Activated CD4-positive, CD25-positive, alpha-beta regulatory T cell (primary cell): ENCODE data around the gene WFDC1.
"Not testable (repeated sequence)": the region's sequence is repeated elsewhere in the genome, so short reads cannot be mapped to it uniquely, and the experiment has no call there.

Source experiments
- DNase-seq, 4 experiments: peaks; one replicate each; lab custom pipeline; 2025; lab: John Stamatoyannopoulos, UW

The WFDC1 gene

GRCh38 chr16:84327926-84328505 is 33.3 kb downstream of the WFDC1 start:
- DNase-seq = no peak

DNA sequence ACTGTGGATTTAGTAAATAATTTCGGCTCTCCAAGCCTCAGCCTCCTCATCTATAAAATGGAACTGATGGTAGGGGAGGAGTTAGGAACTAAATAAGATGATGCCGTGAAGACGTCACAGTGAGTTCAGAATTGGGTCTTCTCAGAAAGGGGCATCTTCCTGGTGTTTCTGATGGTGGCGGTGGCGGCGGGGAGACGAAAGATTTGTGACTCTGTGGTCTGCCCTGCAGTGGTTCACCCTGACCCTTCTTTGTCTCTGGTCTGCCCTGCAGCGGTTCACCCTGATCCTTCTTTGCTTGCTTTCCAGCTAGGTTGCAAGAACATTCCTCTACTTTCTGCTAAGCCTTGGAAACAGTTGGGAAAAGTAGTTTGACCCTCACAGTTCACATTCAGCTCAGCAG is 34.3 kb downstream of the WFDC1 start:
- DNase-seq = no peak

DNA sequence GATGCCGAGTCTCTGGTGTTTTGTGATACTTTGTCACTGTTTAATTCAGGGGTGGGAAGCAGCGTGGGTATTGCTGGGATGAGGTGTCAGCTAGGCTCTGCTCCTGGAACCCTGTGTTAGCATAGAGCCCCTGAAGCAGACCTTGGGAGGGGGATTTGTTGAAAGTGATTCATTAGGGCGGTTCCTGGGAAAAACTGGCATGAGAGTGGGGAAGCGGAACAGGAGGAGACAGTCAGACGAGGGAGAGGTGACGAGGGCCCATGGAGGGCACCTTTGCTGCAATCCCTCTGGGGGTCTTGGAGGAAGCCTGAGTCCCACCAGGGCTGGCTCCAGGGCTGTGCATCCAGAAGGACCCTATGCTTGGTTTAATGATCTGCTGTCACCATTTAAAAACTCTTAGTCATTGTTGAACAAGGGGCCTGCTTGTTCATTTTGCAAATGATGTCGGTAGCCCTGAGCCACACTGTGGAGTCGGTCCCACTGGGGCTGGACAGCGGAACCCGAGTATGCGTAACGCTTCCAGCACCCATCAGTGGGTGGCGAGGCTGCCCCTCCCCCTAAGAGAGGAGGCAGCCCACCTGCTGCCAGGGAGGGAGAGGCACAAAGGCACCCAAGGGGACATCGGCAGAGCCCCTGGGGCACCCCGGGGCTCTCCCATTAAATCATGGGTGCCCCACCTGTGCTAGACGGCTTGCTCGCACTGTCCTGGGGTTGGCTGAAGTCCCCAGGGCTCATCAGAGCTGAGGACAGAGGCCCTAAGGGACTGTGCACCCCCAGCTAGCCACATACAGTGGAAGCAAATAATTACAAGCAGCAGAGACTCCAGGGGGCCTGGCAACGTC is 35.4 kb downstream of the WFDC1 start:
- no peak for DNase-seq

GRCh38 chr16:84330685-84331050 is 36.0 kb downstream of the WFDC1 start:
- DNase-seq = no peak

DNA sequence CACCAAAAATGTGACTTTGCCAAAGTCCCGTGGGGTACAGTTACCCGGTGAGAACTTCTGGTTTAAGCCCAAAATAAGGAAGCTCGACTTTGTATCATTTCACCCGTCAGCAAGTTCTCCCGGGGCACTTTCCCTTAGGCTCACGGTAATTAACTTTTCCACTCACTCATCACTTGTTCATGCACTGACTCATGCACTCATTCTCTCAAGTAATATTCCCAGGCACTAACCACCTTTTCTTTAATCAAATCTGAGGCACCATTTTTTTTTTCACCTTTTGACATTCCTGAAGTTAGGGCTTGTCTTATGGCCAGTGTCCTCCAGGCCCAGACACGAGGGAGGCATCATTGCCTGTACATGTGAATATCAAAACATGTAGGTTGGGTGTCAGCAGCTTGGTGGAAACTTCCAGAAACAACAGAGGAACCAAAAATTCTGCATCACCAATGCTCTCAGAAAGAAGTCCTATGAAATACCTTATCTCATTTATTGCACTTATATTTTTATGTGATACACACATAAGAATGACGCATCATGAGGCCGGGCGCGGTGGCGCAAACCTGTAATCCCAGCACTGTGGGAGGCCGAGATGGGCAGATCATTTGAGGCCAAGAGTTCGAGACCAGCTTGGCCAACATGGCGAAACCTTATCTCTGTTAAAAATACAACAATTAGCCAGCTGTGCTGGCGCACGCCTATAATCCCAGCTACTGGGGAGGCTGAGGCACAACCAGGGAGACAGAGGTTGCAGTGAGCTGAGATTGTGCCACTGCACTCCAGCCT is 37.5 kb downstream of the WFDC1 start:
- DNase-seq = no peak

GRCh38 chr16:84332975-84333684 is 38.5 kb downstream of the WFDC1 start:
- no peak for DNase-seq

DNA sequence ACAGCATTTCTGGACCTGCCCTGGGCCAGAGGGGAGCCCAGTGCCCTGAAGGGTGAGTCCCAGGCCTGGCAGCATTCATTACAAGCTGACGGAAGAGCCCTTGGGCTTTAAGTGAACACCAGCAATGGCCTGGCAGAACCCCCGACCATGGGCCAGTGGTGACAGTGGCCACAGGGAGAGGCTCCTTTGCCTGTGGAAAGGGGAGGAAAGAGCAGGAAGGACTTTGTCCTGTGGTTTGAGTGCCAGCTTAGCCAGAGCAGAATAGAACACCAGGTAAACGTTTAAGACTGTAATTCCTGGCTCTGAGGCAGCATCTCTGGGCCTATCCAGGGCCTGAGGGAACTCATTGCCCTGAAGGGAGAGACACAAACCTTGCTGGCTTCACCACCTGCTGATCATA is 39.4 kb downstream of the WFDC1 start:
- DNase-seq = no peak

DNA sequence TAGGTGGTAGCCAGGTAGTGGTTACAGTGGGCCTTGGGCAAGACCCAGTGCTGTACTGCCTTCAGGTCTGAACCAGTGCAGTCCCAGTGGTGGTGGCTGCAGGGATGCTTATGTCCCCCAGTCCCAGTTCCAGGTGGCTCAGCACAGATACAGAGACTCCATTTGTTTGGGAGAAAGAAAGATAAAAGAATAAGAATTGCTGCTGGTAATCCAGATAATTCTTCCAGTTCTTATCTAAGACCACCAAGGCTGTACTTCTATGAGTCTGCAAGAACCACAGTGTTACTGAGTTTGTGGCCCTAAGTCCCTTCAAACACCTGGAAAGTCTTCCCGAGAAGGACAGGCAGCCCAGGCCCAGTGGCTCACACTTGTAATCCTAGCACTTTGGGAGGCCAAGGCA is 39.8 kb downstream of the WFDC1 start:
- no peak for DNase-seq

GRCh38 chr16:84337236-84337635 is 42.6 kb downstream of the WFDC1 start:
- DNase-seq = not testable (repeated sequence)

GRCh38 chr16:84339311-84339710 is 44.6 kb downstream of the WFDC1 start:
- no peak for DNase-seq

DNA sequence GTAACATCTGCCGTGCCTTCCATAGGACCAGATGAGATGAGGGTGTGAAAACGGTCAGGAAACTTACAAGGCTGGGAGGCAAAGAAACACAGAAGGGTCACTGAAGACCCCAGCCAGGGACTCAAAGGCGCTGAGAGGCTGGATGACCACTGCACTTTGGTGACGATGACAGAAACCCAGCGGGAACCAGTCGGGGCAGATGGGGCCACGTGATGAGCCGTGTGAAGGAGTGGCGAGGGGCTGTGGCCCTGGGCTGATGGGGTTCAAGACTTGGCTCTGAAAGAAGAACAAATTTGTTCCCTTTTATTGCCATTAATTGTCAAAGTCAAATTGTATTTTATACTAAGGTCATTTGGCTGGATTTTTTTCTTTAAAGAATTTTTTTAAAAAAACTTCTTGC is 45.1 kb downstream of the WFDC1 start:
- DNase-seq = no peak

DNA sequence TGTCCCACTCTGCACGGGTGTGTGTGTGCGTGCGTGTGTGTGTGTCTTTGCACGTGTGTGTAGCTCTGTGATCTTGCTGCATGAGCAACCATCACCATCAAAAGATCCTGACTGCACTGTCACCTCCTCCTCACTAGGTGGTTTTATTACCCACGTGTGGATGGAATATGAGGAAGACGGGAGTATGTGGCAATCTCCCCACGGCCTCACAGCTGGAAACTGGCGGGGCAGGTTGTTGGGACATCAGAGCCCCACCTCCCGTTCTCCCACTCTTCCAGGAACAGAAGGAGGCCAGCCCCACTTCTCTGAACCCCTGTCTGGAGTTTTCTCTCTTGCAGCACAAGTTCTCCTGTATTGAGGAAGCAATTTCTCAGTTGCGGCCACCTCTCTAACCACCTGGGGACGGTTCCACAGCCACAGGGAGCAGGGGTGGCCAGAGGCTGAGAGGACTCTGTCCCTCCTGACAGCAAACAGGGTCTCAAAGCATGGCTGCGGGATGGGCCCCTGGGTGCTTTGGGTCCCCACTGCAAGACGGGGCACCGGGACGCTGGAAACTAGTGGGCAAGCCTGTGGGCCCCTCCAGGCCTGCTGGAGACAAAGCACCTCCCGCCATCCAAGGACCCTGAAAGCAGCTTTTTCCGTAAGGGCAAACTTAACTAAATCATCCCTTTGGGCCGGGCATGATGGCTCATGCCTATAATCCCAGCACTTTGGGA is 45.8 kb downstream of the WFDC1 start:
- DNase-seq = no peak

GRCh38 chr16:84341528-84342295 is 47.0 kb downstream of the WFDC1 start:
- no peak for DNase-seq

DNA sequence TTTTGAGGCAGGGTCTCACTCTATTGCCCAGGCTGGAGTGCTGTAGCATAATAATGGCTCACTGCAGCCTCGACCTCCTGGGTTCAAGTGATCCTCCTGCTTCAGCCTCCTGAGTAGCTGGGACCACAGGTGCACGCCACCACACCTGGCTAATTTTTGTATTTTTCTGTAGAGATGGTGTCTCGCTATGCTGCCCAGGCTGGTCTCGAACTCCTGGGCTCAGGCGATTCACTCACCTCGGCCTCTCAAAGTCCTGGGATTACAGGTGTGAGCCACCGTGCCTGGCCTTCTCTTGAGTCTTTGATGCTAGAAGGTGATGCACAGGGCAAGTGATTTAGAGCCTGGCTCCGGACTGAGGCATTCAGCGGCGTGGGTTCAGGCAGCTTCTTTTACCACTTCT is 49.1 kb downstream of the WFDC1 start:
- not testable (repeated sequence) for DNase-seq

DNA sequence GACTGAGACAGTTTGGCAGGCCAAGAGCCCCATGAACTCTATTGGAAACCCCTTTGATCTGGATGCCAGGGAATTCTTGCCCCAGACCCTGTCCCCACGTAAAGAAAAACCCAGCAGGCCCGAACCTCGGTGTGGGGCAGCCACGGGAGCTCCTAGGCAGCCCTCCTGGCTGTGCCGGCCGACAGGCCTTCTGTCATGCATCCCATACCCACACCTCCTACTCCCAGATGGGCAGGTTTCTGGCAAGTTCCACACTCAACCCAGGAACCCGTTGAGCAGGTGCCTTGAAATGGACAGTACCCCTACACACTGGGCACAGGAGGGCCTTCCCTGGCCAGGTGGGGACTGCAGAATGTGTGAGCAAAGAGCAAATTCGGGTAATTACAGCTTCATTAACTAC is 50.1 kb downstream of the WFDC1 start:
- DNase-seq = no peak

GRCh38 chr16:84347161-84347560 is 52.5 kb downstream of the WFDC1 start:
- DNase-seq = no peak

DNA sequence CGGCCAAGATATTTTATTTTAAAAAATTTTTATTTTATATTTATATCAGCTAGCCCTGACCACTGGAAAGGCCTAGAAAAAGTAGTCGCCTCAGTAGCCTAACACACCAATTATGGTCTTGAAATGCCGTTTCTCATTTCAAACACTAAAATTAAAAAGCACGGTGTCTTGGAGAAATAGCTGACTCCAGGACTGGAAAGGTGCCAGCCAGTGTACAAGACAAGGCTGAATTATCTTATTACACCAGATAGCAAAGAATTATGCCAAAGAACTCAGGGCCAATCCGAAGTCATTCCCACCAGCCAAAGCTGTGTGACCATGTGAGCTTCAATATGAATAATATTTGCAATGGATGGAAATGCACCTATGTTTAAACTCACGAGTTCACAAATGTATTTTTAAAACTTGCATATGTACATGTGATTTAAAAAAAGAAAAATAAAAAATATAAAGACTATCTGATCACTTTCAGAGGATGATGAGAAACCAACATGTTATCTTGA is 53.8 kb downstream of the WFDC1 start:
- no peak for DNase-seq

DNA sequence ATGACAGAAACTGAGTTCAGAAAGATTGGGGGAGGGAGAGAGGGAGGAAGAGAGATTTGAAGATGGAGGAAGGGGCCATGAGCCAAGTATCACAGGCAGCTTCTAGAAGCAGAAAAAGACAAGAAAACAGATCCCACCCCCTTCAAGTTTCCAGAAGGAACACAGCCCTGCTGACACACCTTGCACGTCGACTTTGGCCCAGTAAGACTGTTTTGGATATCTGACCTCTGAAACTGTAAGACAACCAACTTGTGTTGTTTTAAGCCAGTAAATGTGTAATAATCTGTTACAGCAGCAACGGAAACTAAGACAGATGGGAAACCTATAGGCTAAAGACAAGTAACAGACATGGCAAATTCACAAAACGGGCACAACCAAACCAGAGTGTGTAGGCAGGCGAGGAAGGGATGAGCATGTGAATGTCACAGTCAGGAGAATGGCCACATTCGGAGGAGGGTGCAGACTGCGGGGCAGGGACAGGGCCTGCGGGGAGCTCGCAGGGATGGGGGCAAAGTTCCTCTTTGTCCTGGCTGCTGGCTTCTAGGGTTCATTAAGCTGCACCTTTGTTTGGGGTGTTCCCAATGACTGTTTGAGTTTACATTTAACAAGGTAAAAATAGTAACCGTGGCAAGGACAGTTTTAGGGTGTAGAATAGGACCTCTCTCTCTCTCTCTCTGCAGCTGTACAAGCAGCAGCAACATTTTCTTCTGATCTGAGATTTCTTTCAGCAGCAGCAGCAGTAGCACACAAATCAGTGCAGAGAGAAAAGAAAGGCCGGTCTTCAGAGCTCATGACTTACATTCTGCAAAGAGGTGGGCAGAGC is 55.4 kb downstream of the WFDC1 start:
- DNase-seq = no peak

DNA sequence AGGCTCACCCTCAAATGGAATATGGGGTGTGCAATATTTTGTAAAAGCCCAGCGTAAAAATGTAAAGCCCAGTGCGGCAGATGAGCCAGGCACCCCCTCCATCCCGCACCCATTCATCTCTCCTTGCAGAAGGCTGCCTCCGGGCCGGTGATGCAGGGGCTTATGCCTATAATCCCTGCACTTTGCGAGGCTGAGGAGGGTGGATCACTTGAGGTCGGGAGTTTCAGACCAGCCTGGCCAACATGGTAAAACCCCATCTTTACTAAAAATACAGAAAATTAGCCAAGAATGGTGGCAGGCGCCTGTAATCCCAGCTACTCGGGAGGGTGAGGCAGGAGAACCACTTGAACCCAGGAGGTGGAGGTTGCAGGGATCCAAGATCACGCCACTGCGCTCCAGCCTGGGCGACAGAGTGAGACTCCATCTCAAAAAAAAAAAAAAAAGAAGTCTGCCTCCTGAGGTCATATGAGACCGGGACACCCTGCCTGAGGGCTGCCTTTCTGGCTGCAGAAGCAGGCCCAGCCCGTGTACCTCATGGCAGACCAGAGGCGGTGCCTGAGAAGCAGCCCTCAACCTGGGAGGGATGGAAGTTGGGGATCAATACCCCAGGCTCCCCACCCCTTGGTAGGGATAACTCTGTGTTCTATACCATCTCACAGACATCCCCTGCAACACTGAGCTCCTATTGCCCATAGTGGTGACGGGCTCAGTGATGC is 56.2 kb downstream of the WFDC1 start:
- DNase-seq = no peak
